HepG2 (cell line): ENCODE data around the gene CKAP2. TPM values are rescaled to one million over a fixed set of nuclear protein-coding genes. Genes with fewer than 3 reads are reported as not detected.
A peak's percentile ranks its signal among the peaks of the same experiment; 100 is the strongest.

Source experiments
- ETV5 ChIP-seq: IDR thresholded peaks from 2 replicates; pipeline ENCODE4 v1.6.1; 2018; ENCODE audit warnings: missing biosample characterization, missing genetic modification reagents, inconsistent platforms, borderline replicate concordance
- HINFP ChIP-seq: sonication (generic); formaldehyde crosslinking; IDR thresholded peaks from 2 replicates; pipeline ENCODE4 v1.4.0; 2020; ENCODE audit warnings: low read depth, mild to moderate bottlenecking, missing genetic modification reagents
- JDP2 ChIP-seq: sonication (generic); formaldehyde crosslinking; IDR thresholded peaks from 2 replicates; pipeline ENCODE4 v1.8.1; 2022; ENCODE audit warnings: missing genetic modification reagents, borderline replicate concordance
- MED13 ChIP-seq: sonication (generic); formaldehyde crosslinking; IDR thresholded peaks from 2 replicates; pipeline ENCODE4 v1.5.0; 2020; ENCODE audit warnings: missing genetic modification reagents
- PTBP1 ChIP-seq: fragments of 200-400 bp; formaldehyde crosslinking; IDR thresholded peaks from 2 replicates; pipeline ENCODE4 v1.6.1; 2018; ENCODE audit warnings: low read length, low read depth; ENCODE audit not compliant: poor library complexity, severe bottlenecking
- ZNF337 ChIP-seq: sonication (generic); formaldehyde crosslinking; IDR thresholded peaks from 2 replicates; pipeline ENCODE4 v1.5.1; 2020; ENCODE audit warnings: missing genetic modification reagents, low read depth, mild to moderate bottlenecking, borderline replicate concordance
- ZNF503 ChIP-seq: sonication (generic); formaldehyde crosslinking; IDR thresholded peaks from 2 replicates; pipeline ENCODE4 v1.4.0; 2020; ENCODE audit warnings: missing genetic modification reagents
- polyA plus RNA-seq, 8 experiments: library from polyadenylated mRNA; depleted of rRNA in 3 of 8; stranded (reverse) in 7 of 8; unstranded in 1 of 8; fragments of >200 nt; fragmentation: Illumina TruSeq in 4 of 8; extraction: Trizol in 4 of 8; gene quantifications; 2 replicates each; pipeline versions ENCODE4 v1.2.1 to v1.2.3, GENCODE V29; 2011 to 2016; ENCODE audit warnings: low read depth in 4 of 8, missing spikeins in 1 of 8, mixed read lengths in 1 of 8; ENCODE audit not compliant: insufficient read depth in 1 of 8
- total RNA-seq, 5 experiments: library from RNA; depleted of rRNA; stranded (reverse); fragments of >200 nt; fragmentation: Illumina TruSeq; extraction: Trizol; gene quantifications; 2 replicates each; pipeline ENCODE4 v1.2.3, GENCODE V29; 2016; ENCODE audit warnings: low read depth in 1 of 5
- TF ChIP-seq, protein P1 (sequence below): sonication (generic); formaldehyde crosslinking; IDR thresholded peaks from 2 replicates; pipeline ENCODE4 v1.9.0; 2022; ENCODE audit warnings: low read depth, missing genetic modification reagents
- TF ChIP-seq, protein P2 (sequence below): sonication (generic); formaldehyde crosslinking; IDR thresholded peaks from 2 replicates; pipeline ENCODE4 v1.4.0; 2020; ENCODE audit warnings: missing genetic modification reagents, borderline replicate concordance
- TF ChIP-seq, protein P3 (sequence below): fragments of 450-650 bp; IDR thresholded peaks from 2 replicates; pipeline ENCODE4 v1.6.1; 2016
- TF ChIP-seq, protein P4 (sequence below): sonication (generic); formaldehyde crosslinking; IDR thresholded peaks from 2 replicates; pipeline ENCODE4 v1.4.0; 2020; ENCODE audit warnings: mild to moderate bottlenecking, missing genetic modification reagents

Gene CKAP2
- total and polyA plus RNA-seq, 2 of the 13 experiments (the other 11 are each of a cell fraction or from before 2014, with no cell fraction given): 6.7 to 40.3 TPM

- TF ChIP-seq, protein P1, sequence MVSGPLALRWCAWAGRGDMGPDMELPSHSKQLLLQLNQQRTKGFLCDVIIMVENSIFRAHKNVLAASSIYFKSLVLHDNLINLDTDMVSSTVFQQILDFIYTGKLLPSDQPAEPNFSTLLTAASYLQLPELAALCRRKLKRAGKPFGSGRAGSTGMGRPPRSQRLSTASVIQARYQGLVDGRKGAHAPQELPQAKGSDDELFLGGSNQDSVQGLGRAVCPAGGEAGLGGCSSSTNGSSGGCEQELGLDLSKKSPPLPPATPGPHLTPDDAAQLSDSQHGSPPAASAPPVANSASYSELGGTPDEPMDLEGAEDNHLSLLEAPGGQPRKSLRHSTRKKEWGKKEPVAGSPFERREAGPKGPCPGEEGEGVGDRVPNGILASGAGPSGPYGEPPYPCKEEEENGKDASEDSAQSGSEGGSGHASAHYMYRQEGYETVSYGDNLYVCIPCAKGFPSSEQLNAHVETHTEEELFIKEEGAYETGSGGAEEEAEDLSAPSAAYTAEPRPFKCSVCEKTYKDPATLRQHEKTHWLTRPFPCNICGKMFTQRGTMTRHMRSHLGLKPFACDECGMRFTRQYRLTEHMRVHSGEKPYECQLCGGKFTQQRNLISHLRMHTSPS (CRISPR knock-in tag): peak; percentile 79
- TF ChIP-seq MED13 (CRISPR knock-in tag) (peak; percentile 69; the same call in 1 of the 2 replicates), ZNF337 (CRISPR knock-in tag) (peak; percentile 78; the same call in 1 of the 2 replicates), PTBP1 (no peak), ETV5 (peak; percentile 90), HINFP (0 out of 2 replicates have a peak, but pooled peaks have one; percentile 24), ZNF503 (CRISPR knock-in tag) (no peak), JDP2 (CRISPR knock-in tag) (no peak)
- TF ChIP-seq, protein P2, sequence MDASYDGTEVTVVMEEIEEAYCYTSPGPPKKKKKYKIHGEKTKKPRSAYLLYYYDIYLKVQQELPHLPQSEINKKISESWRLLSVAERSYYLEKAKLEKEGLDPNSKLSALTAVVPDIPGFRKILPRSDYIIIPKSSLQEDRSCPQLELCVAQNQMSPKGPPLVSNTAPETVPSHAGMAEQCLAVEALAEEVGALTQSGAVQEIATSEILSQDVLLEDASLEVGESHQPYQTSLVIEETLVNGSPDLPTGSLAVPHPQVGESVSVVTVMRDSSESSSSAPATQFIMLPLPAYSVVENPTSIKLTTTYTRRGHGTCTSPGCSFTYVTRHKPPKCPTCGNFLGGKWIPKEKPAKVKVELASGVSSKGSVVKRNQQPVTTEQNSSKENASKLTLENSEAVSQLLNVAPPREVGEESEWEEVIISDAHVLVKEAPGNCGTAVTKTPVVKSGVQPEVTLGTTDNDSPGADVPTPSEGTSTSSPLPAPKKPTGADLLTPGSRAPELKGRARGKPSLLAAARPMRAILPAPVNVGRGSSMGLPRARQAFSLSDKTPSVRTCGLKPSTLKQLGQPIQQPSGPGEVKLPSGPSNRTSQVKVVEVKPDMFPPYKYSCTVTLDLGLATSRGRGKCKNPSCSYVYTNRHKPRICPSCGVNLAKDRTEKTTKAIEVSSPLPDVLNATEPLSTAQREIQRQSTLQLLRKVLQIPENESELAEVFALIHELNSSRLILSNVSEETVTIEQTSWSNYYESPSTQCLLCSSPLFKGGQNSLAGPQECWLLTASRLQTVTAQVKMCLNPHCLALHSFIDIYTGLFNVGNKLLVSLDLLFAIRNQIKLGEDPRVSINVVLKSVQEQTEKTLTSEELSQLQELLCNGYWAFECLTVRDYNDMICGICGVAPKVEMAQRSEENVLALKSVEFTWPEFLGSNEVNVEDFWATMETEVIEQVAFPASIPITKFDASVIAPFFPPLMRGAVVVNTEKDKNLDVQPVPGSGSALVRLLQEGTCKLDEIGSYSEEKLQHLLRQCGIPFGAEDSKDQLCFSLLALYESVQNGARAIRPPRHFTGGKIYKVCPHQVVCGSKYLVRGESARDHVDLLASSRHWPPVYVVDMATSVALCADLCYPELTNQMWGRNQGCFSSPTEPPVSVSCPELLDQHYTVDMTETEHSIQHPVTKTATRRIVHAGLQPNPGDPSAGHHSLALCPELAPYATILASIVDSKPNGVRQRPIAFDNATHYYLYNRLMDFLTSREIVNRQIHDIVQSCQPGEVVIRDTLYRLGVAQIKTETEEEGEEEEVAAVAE: 0 out of 2 replicates have a peak, but pooled peaks have one; percentile 19
- TF ChIP-seq, protein P3, sequence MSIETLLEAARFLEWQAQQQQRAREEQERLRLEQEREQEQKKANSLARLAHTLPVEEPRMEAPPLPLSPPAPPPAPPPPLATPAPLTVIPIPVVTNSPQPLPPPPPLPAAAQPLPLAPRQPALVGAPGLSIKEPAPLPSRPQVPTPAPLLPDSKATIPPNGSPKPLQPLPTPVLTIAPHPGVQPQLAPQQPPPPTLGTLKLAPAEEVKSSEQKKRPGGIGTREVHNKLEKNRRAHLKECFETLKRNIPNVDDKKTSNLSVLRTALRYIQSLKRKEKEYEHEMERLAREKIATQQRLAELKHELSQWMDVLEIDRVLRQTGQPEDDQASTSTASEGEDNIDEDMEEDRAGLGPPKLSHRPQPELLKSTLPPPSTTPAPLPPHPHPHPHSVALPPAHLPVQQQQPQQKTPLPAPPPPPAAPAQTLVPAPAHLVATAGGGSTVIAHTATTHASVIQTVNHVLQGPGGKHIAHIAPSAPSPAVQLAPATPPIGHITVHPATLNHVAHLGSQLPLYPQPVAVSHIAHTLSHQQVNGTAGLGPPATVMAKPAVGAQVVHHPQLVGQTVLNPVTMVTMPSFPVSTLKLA: no peak
- TF ChIP-seq, protein P4, sequence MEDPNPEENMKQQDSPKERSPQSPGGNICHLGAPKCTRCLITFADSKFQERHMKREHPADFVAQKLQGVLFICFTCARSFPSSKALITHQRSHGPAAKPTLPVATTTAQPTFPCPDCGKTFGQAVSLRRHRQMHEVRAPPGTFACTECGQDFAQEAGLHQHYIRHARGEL (CRISPR knock-in tag): peak; percentile 46; the same call in 1 of the 2 replicates
These were observed 5.1 kb upstream of the CKAP2 start, which contains the start of gene VPS36 (continued) for GRCh38 chr13:52450012-52450792.
